Measurements from ENCODE around the gene P2RY8.

The P2RY8 gene

DNA sequence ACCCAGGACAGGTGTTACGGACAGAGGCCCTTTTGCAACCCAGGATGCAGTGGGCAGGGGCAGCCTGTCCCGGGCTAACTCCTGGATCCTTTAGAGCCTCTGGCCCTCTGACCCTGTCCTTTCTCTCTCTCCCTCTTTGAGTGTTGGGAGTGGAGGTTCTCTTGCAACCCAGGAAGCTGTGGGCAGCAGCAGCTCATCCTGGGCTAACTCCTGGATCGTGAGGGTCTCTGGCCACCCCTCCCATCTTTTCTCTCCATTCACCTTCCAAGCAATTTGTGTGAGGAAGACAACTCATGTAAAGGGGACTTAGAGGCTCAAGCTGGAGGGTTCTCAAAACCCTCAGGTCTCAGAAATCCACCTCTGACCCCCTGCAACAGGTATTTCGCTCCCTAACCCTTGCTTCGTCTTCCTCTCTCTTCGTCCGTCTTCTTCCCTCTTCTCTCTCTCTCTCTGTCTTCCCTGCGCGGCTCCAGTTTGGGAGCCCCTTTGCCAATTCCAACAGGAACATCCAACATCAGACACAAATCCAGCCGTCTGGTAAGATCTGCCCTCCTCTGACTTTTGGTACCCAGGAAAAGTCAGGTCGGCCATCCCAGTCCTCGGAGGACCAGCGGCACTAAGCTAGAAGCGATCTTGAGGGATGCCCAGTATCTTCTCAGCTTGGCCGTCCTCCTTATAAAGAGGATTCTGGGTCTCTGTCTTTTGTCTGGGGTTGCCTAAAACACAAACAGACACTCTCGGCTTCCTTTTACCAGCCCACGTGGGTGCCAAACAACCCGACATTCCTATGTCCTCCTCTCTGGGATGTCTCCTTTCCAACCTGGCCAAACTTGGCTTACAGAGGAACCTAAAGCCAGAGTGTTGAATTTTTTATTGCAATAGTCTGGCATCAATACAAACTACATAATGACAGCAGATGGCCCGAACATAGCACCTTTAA is 92.2 kb downstream of the P2RY8 start:
- H3K36me3 ChIP-seq (replicated peaks) = peaks cover 3% of the 10 kb centered on the region
- DNase-seq = no peak
- no peaks in the 10 kb centered on the region for H3K27me3 ChIP-seq (replicated peaks)
- in situ Hi-C loops (cut with HindIII; ENCODE audit: low pct_ligation_motif_present, low sequenced_read_pairs) = no loop called here
- H3K27ac ChIP-seq = no peak overlapping the region
- H3K4me3 ChIP-seq (ENCODE audit: low read depth, low read length) = no peak overlapping the region
- TF ChIP-seq, protein P1, sequence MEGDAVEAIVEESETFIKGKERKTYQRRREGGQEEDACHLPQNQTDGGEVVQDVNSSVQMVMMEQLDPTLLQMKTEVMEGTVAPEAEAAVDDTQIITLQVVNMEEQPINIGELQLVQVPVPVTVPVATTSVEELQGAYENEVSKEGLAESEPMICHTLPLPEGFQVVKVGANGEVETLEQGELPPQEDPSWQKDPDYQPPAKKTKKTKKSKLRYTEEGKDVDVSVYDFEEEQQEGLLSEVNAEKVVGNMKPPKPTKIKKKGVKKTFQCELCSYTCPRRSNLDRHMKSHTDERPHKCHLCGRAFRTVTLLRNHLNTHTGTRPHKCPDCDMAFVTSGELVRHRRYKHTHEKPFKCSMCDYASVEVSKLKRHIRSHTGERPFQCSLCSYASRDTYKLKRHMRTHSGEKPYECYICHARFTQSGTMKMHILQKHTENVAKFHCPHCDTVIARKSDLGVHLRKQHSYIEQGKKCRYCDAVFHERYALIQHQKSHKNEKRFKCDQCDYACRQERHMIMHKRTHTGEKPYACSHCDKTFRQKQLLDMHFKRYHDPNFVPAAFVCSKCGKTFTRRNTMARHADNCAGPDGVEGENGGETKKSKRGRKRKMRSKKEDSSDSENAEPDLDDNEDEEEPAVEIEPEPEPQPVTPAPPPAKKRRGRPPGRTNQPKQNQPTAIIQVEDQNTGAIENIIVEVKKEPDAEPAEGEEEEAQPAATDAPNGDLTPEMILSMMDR (IDR thresholded peaks at IDR 0.05; ENCODE audit: low read depth, low read length, missing control alignments) = no peak

DNA sequence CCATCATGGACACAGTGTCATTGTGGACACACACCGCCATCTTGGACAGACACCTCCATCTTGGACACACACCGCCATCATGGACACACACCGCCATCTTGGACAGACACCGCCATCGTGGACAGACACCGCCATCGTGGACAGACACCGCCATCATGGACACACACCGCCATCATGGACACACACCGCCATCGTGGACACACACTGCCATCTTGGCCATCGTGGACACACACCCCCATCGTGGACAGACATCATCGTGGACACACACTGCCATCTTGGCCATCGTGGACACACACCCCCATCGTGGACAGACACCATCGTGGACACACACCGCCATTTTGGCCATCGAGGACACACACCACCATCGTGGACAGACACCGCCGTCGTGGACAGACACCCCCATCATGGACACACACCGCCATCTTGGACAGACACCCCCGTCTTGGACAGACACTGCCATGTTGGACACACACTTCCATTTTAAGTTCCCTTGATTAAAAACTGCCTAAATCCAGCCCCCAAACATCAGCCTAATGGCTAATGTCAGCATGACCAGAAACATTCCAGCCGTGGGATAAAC is 93.4 kb downstream of the P2RY8 start:
- DNase-seq = no peak
- TF ChIP-seq, protein P1 (IDR thresholded peaks at IDR 0.05; ENCODE audit: low read depth, low read length, missing control alignments) = no peak

DNA sequence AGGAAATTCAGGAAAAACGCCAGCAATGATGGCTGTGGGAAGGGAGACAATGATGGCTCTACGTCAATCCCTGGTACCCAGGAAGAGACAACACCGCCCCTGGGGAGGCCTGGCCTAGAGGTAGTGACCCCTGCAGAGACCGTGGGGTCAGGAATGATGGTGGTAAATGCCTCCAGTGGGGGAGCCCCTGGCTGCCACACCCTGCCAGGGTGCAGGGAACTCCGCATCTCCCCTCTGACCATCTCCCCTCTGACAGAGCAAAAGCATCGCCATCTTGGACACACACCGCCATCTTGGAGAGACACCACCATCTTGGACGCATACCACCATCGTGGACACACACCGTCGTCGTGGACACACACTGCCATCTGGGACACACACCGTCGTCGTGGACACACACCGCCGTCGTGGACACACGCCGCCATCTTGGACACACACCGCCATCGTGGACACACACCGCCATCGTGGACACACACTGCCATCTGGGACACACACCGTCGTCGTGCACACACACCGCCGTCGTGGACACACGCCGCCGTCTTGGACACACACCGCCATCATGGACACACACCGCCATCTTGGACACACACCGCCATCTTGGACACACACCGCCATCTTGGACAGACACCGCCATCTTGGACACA is 94.1 kb downstream of the P2RY8 start:
- in situ Hi-C loops (cut with HindIII; ENCODE audit: low pct_ligation_motif_present, low sequenced_read_pairs) = no loop called here
- no peak for DNase-seq
- Histone ChIP-seq H3K4me3 (ENCODE audit: low read depth, low read length) (no peak overlapping the region), H3K36me3 (replicated peaks) (peaks cover 14% of the 10 kb centered on the region), H3K27ac (no peak overlapping the region), H3K27me3 (replicated peaks) (no peaks in the 10 kb centered on the region)
- TF ChIP-seq, protein P1 (IDR thresholded peaks at IDR 0.05; ENCODE audit: low read depth, low read length, missing control alignments) = no peak

More for the DNA sequence above, 93.4 kb downstream of the P2RY8 start:
- in situ Hi-C loops (cut with HindIII; ENCODE audit: low pct_ligation_motif_present, low sequenced_read_pairs) = no loop called here
- Histone ChIP-seq H3K27me3 (replicated peaks) (no peaks in the 10 kb centered on the region), H3K27ac (no peak overlapping the region), H3K4me3 (ENCODE audit: low read depth, low read length) (no peak overlapping the region), H3K36me3 (replicated peaks) (peaks cover 10% of the 10 kb centered on the region)

DNA sequence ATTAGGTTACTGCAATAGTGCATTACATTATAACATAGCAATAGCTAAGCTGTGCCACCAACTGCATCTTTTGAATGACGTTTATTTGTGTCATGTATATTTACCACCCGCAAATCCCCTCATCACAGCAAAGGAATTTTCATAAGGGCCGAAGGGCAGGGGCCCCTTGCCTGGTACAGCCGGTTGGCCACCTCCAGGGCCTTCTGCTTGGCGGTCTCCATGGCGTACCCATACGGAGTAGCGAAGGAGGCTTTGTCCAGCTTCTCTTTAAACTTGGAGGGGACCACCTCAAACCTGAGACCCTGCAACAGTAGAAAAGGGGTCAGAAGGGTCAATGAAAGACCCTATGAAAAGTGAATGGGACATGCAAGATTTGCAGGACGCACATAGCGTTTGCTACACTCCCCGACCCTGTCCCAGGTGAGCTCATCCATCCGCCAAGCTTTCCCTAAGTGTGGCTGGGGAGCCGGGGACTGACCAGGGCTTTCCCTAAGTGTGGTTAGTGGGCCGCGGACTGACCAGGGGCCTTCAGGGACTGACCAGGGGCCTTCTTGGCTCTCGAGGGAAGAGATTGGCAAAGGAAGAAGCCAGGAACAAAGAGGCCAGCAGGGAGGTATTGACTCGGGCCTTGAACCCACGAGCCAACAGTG is 94.8 kb downstream of the P2RY8 start:
- Histone ChIP-seq H3K36me3 (replicated peaks) (peaks cover 14% of the 10 kb centered on the region), H3K27ac (no peak overlapping the region), H3K4me3 (ENCODE audit: low read depth, low read length) (no peak overlapping the region), H3K27me3 (replicated peaks) (no peaks in the 10 kb centered on the region)
- no peak for DNase-seq
- TF ChIP-seq, protein P1 (IDR thresholded peaks at IDR 0.05; ENCODE audit: low read depth, low read length, missing control alignments) = no peak
- in situ Hi-C loops (cut with HindIII; ENCODE audit: low pct_ligation_motif_present, low sequenced_read_pairs) = no loop called here

DNA sequence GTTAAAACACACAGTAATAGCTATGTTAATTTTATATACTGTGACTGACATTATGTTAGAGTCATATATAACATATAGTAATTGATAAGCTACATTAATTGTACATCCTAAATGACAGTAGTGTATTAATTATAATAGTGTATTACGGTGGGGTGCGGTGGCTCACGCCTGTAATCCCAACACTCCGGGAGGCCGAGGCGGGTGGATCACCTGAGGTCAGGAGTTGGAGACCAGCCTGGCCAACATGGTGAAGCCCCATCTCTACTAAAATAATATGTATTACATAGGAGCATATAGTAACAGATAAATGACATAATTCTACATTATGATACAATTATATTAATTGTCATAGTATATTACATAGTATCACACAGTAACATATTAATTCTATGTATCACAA is 96.5 kb downstream of the P2RY8 start:
- Histone ChIP-seq H3K27me3 (replicated peaks) (no peaks in the 10 kb centered on the region), H3K36me3 (replicated peaks) (peaks cover 27% of the 10 kb centered on the region), H3K27ac (no peak overlapping the region), H3K4me3 (ENCODE audit: low read depth, low read length) (no peak overlapping the region)
- in situ Hi-C loops (cut with HindIII; ENCODE audit: low pct_ligation_motif_present, low sequenced_read_pairs) = no loop called here
- DNase-seq = no peak
- TF ChIP-seq, protein P1 (IDR thresholded peaks at IDR 0.05; ENCODE audit: low read depth, low read length, missing control alignments) = no peak
